CD14-positive monocyte (primary cell): Measurements from ENCODE around the gene TACO1. TPM values are rescaled to one million over a fixed set of nuclear protein-coding genes. Genes with fewer than 3 reads are reported as not detected.

Experiments used
- DNase-seq, 3 donors: peaks; one replicate each; pipeline ENCODE4 v3.0.0-alpha.2; 2011 to 2022
- H2AFZ ChIP-seq: 2 replicates; pipeline ENCODE4 v1.6.0; 2012; ENCODE audit warnings: mild to moderate bottlenecking, low read depth, low read length, inconsistent platforms; ENCODE audit not compliant: insufficient read depth, poor library complexity, severe bottlenecking
- H3K27ac ChIP-seq, 2 donors: 1 replicate in 1 of 2; 2 replicates in 1 of 2; pipeline ENCODE4 v1.5.1; 2012 to 2013; ENCODE audit warnings: low read length in 2 of 2, control low read depth in 1 of 2, inconsistent platforms in 1 of 2, low read depth in 1 of 2, mild to moderate bottlenecking in 1 of 2
- H3K27me3 ChIP-seq, 2 donors: one replicate each; pipeline versions ENCODE4 v1.6.0 to v1.6.1; 2011 to 2013; ENCODE audit warnings: low read length in 2 of 2; ENCODE audit not compliant: control insufficient read depth in 2 of 2, insufficient read depth in 2 of 2
- H3K36me3 ChIP-seq, 2 donors: replicated peaks in 1 of 2; 1 replicate in 1 of 2; 2 replicates in 1 of 2; pipeline versions ENCODE4 v1.5.1 to v1.6.1; 2012 to 2013; ENCODE audit warnings: low read length in 2 of 2, control low read depth in 1 of 2, inconsistent platforms in 1 of 2, mild to moderate bottlenecking in 1 of 2; ENCODE audit not compliant: insufficient read depth in 2 of 2, control insufficient read depth in 1 of 2
- H3K4me1 ChIP-seq, 2 donors: 1 replicate in 1 of 2; 2 replicates in 1 of 2; pipeline versions ENCODE4 v1.5.1 to v1.6.1; 2012 to 2013; ENCODE audit warnings: low read length in 2 of 2, control low read depth in 1 of 2, inconsistent platforms in 1 of 2, mild to moderate bottlenecking in 1 of 2, moderate library complexity in 1 of 2; ENCODE audit not compliant: insufficient read depth in 2 of 2, control insufficient read depth in 1 of 2
- H3K4me2 ChIP-seq: replicated peaks from 2 replicates; pipeline ENCODE3; 2012; ENCODE audit warnings: low read length, moderate library complexity, mild to moderate bottlenecking; ENCODE audit not compliant: poor library complexity, severe bottlenecking; ENCODE audit errors: extremely low read depth
- H3K4me3 ChIP-seq, 3 experiments: fragments of 200-600 bp in 1 of 3; sonication (generic) in 1 of 3; replicated peaks in 1 of 3; 1 replicate in 2 of 3; 2 replicates in 1 of 3; pipeline ENCODE4 v1.5.1; 2011 to 2013; ENCODE audit warnings: low read length in 3 of 3, mild to moderate bottlenecking in 3 of 3, control low read depth in 2 of 3, low read depth in 2 of 3, inconsistent platforms in 1 of 3, moderate library complexity in 1 of 3
- H3K79me2 ChIP-seq: 2 replicates; pipeline ENCODE4 v1.6.0; 2012; ENCODE audit warnings: mild to moderate bottlenecking, control low read depth, inconsistent platforms, low read length, moderate library complexity; ENCODE audit not compliant: insufficient read depth
- H3K9ac ChIP-seq: 2 replicates; pipeline ENCODE4 v1.6.0; 2017; ENCODE audit warnings: low read length, mild to moderate bottlenecking; ENCODE audit not compliant: insufficient read depth, poor library complexity, severe bottlenecking
- H3K9me3 ChIP-seq, 2 donors: replicated peaks in 1 of 2; 1 replicate in 1 of 2; 2 replicates in 1 of 2; pipeline versions ENCODE4 v1.5.1 to v1.6.1; 2012 to 2013; ENCODE audit warnings: low read length in 2 of 2, control low read depth in 1 of 2; ENCODE audit not compliant: control insufficient read depth in 1 of 2, insufficient read depth in 1 of 2
- H4K20me1 ChIP-seq: 2 replicates; pipeline ENCODE4 v1.6.0; 2012; ENCODE audit warnings: mild to moderate bottlenecking, low read length, control low read depth, moderate library complexity; ENCODE audit not compliant: insufficient read depth
- H3K27ac Mint-ChIP-seq, 7 donors: one replicate each; pipeline ENCODE4 v1.8.0; 2020; ENCODE audit warnings: mild to moderate bottlenecking in 7 of 7, mixed read lengths in 7 of 7, moderate library complexity in 6 of 7, inconsistent platforms in 2 of 7
- H3K27me3 Mint-ChIP-seq, 3 donors: one replicate each; pipeline ENCODE4 v1.8.0; 2021 to 2022; ENCODE audit warnings: low read depth in 3 of 3, mild to moderate bottlenecking in 3 of 3, mixed read lengths in 3 of 3, moderate library complexity in 3 of 3, inconsistent platforms in 1 of 3
- H3K36me3 Mint-ChIP-seq, 2 donors: one replicate each; pipeline ENCODE4 v1.8.0; 2020; ENCODE audit warnings: mixed read lengths in 2 of 2, inconsistent platforms in 1 of 2, mild to moderate bottlenecking in 1 of 2
- H3K4me1 Mint-ChIP-seq: one replicate; pipeline ENCODE4 v1.8.0; 2020; ENCODE audit warnings: mild to moderate bottlenecking, mixed read lengths
- H3K4me3 Mint-ChIP-seq, 2 donors: one replicate each; pipeline ENCODE4 v1.8.0; 2020; ENCODE audit warnings: mild to moderate bottlenecking in 2 of 2, mixed read lengths in 2 of 2, moderate library complexity in 1 of 2
- H3K9me3 Mint-ChIP-seq, 7 donors: one replicate each; pipeline ENCODE4 v1.8.0; 2020 to 2022; ENCODE audit warnings: mixed read lengths in 7 of 7, mild to moderate bottlenecking in 6 of 7, moderate library complexity in 6 of 7, inconsistent platforms in 2 of 7
- WGBS: methylation state at CpG from one replicate; pipeline ENCODE4 v1.1.5; 2013; ENCODE audit warnings: missing lambda C conversion rate; ENCODE audit not compliant: insufficient coverage; 5-methylcytosine and 5-hydroxymethylcytosine counted together
- intact Hi-C, 2 donors: fragments of 100-400 bp; cut with micrococcal nuclease; formaldehyde crosslinking; loops; one replicate each; pipeline versions ENCODE4 v1.15.0 to v1.15.1; 2023
- polyA plus RNA-seq, 3 donors: library from polyadenylated mRNA; depleted of rRNA in 1 of 3; unstranded in 2 of 3; stranded (reverse) in 1 of 3; fragments of 300-500 nt in 2 of 3; fragments of >200 nt in 1 of 3; fragmentation: Illumina TruSeq in 2 of 3; gene quantifications; 1 replicate in 2 of 3; 2 replicates in 1 of 3; pipeline ENCODE4 v1.2.3, GENCODE V29; 2012 to 2021
- TF ChIP-seq, protein P1 (sequence below): fragments of 200-600 bp; IDR thresholded peaks from one replicate; pipeline ENCODE4 v1.8.0; 2022; ENCODE audit warnings: antibody characterized with exemption, mild to moderate bottlenecking

TACO1 gene
- polyA plus RNA-seq, 3 donors, result 4.1 to 12.5 (median 9.5) TPM

DNA sequence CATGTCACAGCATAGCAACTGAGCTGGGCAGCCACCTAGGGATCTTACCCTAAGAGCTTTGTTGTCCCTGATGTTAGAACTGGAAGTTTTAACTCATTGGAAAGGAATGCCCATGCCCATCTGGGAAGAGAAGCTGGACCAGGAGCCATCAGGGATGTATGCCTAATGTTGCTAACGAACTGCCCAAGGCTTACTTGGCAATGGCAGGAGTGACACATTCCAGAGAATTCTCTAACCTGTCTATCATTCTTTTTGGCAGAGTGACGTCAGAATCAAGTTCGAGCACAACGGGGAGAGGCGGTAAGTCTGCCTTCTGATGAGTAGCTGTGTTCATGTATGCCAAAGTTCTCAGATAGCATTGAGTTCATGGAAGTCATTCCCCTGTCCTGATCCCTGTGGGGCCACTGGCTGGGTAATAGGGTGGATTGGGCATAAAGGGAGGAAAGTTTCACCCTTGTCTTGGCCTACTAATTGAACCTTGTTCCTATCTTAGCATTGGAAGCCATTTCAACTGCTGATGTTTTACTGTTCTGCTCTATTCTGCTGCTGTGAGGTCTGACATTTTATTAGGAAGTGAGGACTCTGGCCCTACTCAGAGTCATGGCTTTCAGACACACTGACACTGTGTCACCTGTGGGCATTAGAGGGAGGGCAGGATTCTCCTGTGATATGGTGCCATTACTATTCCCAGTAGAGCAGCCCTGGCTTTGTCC is 45.2 kb downstream of the TACO1 start:
- Mint-ChIP-seq H3K9me3 (no peaks in the 10 kb centered on the region), H3K4me3 (peak overlapping the region in 1 of 2 donors; percentile 61), H3K27me3 (peaks cover 0 to 1% (median 0%) of the 10 kb centered on the region in 3 donors), H3K4me1 (peaks cover 98% of the 10 kb centered on the region), H3K36me3 (peaks cover 42 to 63% of the 10 kb centered on the region in 2 donors), H3K27ac (peak overlapping the region; percentile 91 to 99 (median 95))
- peak overlapping the region; percentile 55 for H3K4me2 ChIP-seq
- WGBS, result 80% methylated on average over 1 of the region's 5 CpGs
- peaks cover 98 to 100% of the 10 kb centered on the region in 2 donors for H3K4me1 ChIP-seq
- peak overlapping the region; percentile 83 to 92 for H3K27ac ChIP-seq
- H3K27me3 ChIP-seq, result no peaks in the 10 kb centered on the region
- TF ChIP-seq, protein P1, sequence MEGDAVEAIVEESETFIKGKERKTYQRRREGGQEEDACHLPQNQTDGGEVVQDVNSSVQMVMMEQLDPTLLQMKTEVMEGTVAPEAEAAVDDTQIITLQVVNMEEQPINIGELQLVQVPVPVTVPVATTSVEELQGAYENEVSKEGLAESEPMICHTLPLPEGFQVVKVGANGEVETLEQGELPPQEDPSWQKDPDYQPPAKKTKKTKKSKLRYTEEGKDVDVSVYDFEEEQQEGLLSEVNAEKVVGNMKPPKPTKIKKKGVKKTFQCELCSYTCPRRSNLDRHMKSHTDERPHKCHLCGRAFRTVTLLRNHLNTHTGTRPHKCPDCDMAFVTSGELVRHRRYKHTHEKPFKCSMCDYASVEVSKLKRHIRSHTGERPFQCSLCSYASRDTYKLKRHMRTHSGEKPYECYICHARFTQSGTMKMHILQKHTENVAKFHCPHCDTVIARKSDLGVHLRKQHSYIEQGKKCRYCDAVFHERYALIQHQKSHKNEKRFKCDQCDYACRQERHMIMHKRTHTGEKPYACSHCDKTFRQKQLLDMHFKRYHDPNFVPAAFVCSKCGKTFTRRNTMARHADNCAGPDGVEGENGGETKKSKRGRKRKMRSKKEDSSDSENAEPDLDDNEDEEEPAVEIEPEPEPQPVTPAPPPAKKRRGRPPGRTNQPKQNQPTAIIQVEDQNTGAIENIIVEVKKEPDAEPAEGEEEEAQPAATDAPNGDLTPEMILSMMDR, result no peak
- intact Hi-C loops, result no loop called here
- peaks cover 67% of the 10 kb centered on the region for H3K79me2 ChIP-seq
- peak overlapping the region in 1 of 3 experiments; percentile 45 for H3K4me3 ChIP-seq
- no peaks in the 10 kb centered on the region for H3K9me3 ChIP-seq
- peak overlapping the region; percentile 0 for H3K9ac ChIP-seq
- no peak for DNase-seq
- no peak overlapping the region for H2AFZ ChIP-seq
- H4K20me1 ChIP-seq, result peaks cover 16% of the 10 kb centered on the region
- H3K36me3 ChIP-seq, result peaks cover 19 to 30% of the 10 kb centered on the region in 2 donors

DNA sequence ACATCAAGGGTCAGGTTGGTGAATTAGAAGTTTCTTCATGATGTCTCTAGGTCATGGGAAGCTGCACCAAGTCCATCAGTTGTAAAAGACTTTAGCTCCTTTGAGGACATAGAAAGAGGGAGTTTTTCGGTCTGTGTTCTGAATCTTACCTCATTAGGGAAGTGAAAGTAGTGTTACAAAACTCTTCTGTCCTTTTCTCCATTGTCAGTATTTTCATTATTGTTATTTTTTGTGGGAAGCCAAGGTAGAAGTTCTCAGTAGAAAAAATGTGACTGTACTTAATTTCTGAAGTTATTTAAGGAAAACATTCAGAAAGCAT is 45.8 kb downstream of the TACO1 start:
- Histone ChIP-seq H3K9ac (peak overlapping the region; percentile 0), H3K79me2 (peaks cover 72% of the 10 kb centered on the region), H2AFZ (no peak overlapping the region), H3K4me3 (peak overlapping the region in 1 of 3 experiments; percentile 45), H3K4me1 (peaks cover 97 to 100% of the 10 kb centered on the region in 2 donors), H3K4me2 (peak overlapping the region; percentile 55), H3K9me3 (no peaks in the 10 kb centered on the region), H4K20me1 (peaks cover 21% of the 10 kb centered on the region), H3K27ac (peak overlapping the region; percentile 83 to 92), H3K36me3 (peaks cover 19 to 35% of the 10 kb centered on the region in 2 donors), H3K27me3 (no peaks in the 10 kb centered on the region)
- H3K9me3 Mint-ChIP-seq, result no peaks in the 10 kb centered on the region
- intact Hi-C loops, result no loop called here
- peak; percentile 75 to 91 (median 83) for DNase-seq
- no CpG with 5 or more reads among the region's 1 CpG for WGBS
- peaks cover 0 to 1% (median 0%) of the 10 kb centered on the region in 3 donors for H3K27me3 Mint-ChIP-seq
- peak overlapping the region in 1 of 2 donors; percentile 61 for H3K4me3 Mint-ChIP-seq
- H3K27ac Mint-ChIP-seq, result peak overlapping the region; percentile 91 to 99 (median 95)
- peaks cover 96% of the 10 kb centered on the region for H3K4me1 Mint-ChIP-seq
- TF ChIP-seq, protein P1, result no peak
- H3K36me3 Mint-ChIP-seq, result peaks cover 47 to 68% of the 10 kb centered on the region in 2 donors
